Aorta (tissue), 5 donors: ENCODE data around the gene S100A2. TPM values are rescaled to one million over a fixed set of nuclear protein-coding genes. Genes with fewer than 3 reads are reported as not detected.

Experiments used
- ATAC-seq: fragments of 200-7000 bp; cut with Tn5 transposase; one replicate; pipeline ENCODE4 v1.9.1; 2022; ENCODE audit warnings: moderate library complexity; ENCODE audit not compliant: low FRiP score
- DNase-seq, 2 donors: peaks; one replicate each; pipeline ENCODE4 v3.0.0-alpha.2; 2020
- H3K27ac ChIP-seq, 2 donors: one replicate each; pipeline ENCODE4 v1.5.1; 2013; ENCODE audit warnings: low read length in 2 of 2, mild to moderate bottlenecking in 2 of 2, moderate library complexity in 2 of 2, control low read depth in 1 of 2, inconsistent platforms in 1 of 2, low read depth in 1 of 2
- H3K27me3 ChIP-seq, 2 donors: one replicate each; pipeline ENCODE4 v1.6.1; 2013; ENCODE audit warnings: control low read depth in 1 of 2, low read length in 1 of 2, mild to moderate bottlenecking in 1 of 2, moderate library complexity in 1 of 2; ENCODE audit not compliant: insufficient read depth in 2 of 2, control insufficient read depth in 1 of 2
- H3K36me3 ChIP-seq, 2 donors: one replicate each; pipeline ENCODE4 v1.6.1; 2013; ENCODE audit warnings: control low read depth in 1 of 2, low read length in 1 of 2, mild to moderate bottlenecking in 1 of 2; ENCODE audit not compliant: insufficient read depth in 2 of 2, control insufficient read depth in 1 of 2
- H3K4me1 ChIP-seq, 2 donors: one replicate each; pipeline ENCODE4 v1.6.1; 2013; ENCODE audit warnings: low read length in 2 of 2, control low read depth in 1 of 2, mild to moderate bottlenecking in 1 of 2, moderate library complexity in 1 of 2; ENCODE audit not compliant: insufficient read depth in 2 of 2, control insufficient read depth in 1 of 2
- H3K4me3 ChIP-seq, 2 donors: one replicate each; pipeline ENCODE4 v1.5.1; 2013; ENCODE audit warnings: low read length in 2 of 2, control low read depth in 1 of 2, mild to moderate bottlenecking in 1 of 2
- H3K9me3 ChIP-seq: one replicate; pipeline ENCODE4 v1.6.1; 2013; ENCODE audit warnings: mild to moderate bottlenecking, low read length; ENCODE audit not compliant: control insufficient read depth
- whole genome bisulfite sequencing, 2 donors: extraction: QIAGEN DNeasy Blood & Tissue Kit; methylation state at CpG; one replicate each; pipeline ENCODE4 v1.1.7; 2013; 5-methylcytosine and 5-hydroxymethylcytosine counted together
- intact Hi-C, 2 donors: fragments of 100-400 bp; cut with DNase I; formaldehyde crosslinking; loops; one replicate each; pipeline versions ENCODE4 v1.14.2 to v1.15.0; 2022
- polyA plus RNA-seq, 2 donors: library from polyadenylated mRNA; stranded (reverse); fragments of 200-250 nt; gene quantifications; one replicate each; pipeline ENCODE4 v1.2.3, GENCODE V29; 2013
- total RNA-seq, 2 donors: library from RNA; stranded (reverse); fragmentation: NEBNext Ultra II Directional; extraction: Animal tissue kit (Norgen Biotek cat#: 25700); gene quantifications; one replicate each; pipeline ENCODE4 v1.2.1, GENCODE V29; 2021
- donor health status: healthy with polysubstance abuse.
- donor health status: Bipolar disorder and iron deficiency.
- donor health status: DM: no; HTN: no; CAD: no.
- donor health status: DM: no; HTN: no; CAD: no.
- donor health status: DM: yes; HTN: yes; CAD: no.

The S100A2 gene
- total and polyA plus RNA-seq, 4 donors, result 1.8 to 6.4 (median 2.0) TPM

- Histone ChIP-seq H3K36me3 (no peaks in the 10 kb centered on the region), H3K9me3 (no peaks in the 10 kb centered on the region), H3K27me3 (no peaks in the 10 kb centered on the region), H3K4me1 (peaks cover 0 to 7% of the 10 kb centered on the region in 2 donors), H3K4me3 (no peak overlapping the region), H3K27ac (no peak overlapping the region)
- intact Hi-C loops, result no loop called here
- WGBS, 2 donors, result 92 to 100% methylated on average over 1 of the region's 1 CpG
- no peak for ATAC-seq
- no peak for DNase-seq
Measured at GRCh38 chr1:153556348-153556747, 9.3 kb downstream of the S100A2 start.

GRCh38 chr1:153553830-153554541 lies 11.7 kb downstream of the S100A2 start:
- Histone ChIP-seq H3K27ac (peak overlapping the region; percentile 80 to 92), H3K36me3 (no peaks in the 10 kb centered on the region), H3K27me3 (no peaks in the 10 kb centered on the region), H3K4me1 (peaks cover 0 to 7% of the 10 kb centered on the region in 2 donors), H3K9me3 (no peaks in the 10 kb centered on the region), H3K4me3 (no peak overlapping the region)
- intact Hi-C loops, result no loop called here
- peak; percentile 26 for ATAC-seq
- WGBS, 2 donors, result 2 to 4% methylated on average over 2 of the region's 2 CpGs
- peak in 1 of 2 donors; percentile 66 for DNase-seq

- H3K27ac ChIP-seq, result peak overlapping the region; percentile 80 to 92
- no peaks in the 10 kb centered on the region for H3K9me3 ChIP-seq
- DNase-seq (peak in 1 of 2 donors; percentile 32), ATAC-seq (no peak)
- WGBS, 2 donors, result 79 to 82% methylated on average over 12 of the region's 12 CpGs
- H3K36me3 ChIP-seq, result no peaks in the 10 kb centered on the region
- no peak overlapping the region for H3K4me3 ChIP-seq
- no peaks in the 10 kb centered on the region for H3K27me3 ChIP-seq
- intact Hi-C loops, result no loop called here
- peaks cover 0 to 7% of the 10 kb centered on the region in 2 donors for H3K4me1 ChIP-seq
Measured at GRCh38 chr1:153553096-153553495, 12.5 kb downstream of the S100A2 start.

DNA sequence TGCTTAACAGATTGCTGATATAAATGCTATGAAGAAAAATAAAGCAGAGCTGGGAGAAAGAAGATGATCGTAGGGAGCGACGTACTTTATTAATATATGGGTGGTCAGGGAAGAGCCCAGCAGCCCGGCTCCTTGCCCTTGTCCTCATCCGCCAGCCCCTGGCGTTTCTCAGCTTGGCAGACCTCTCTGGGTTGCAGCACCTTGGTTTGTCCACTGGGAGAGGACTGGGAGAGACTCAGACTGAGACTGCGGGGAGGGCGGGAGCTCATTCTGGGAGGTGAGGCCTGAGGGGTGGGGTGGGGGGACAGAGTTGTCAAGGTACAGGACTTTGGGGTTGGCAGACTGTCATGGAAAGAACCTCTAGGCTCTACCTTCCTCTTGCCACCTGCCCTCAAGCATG lies 13.3 kb downstream of the S100A2 start:
- DNase-seq (peak in 1 of 2 donors; percentile 20), ATAC-seq (no peak)
- H3K27me3 ChIP-seq, result no peaks in the 10 kb centered on the region
- no peak overlapping the region for H3K4me3 ChIP-seq
- no peaks in the 10 kb centered on the region for H3K36me3 ChIP-seq
- no peaks in the 10 kb centered on the region for H3K9me3 ChIP-seq
- 92 to 93% methylated on average over 8 of the region's 8 CpGs for WGBS, 2 donors
- peaks cover 0 to 7% of the 10 kb centered on the region in 2 donors for H3K4me1 ChIP-seq
- intact Hi-C loops, result no loop called here
- no peak overlapping the region for H3K27ac ChIP-seq

DNA sequence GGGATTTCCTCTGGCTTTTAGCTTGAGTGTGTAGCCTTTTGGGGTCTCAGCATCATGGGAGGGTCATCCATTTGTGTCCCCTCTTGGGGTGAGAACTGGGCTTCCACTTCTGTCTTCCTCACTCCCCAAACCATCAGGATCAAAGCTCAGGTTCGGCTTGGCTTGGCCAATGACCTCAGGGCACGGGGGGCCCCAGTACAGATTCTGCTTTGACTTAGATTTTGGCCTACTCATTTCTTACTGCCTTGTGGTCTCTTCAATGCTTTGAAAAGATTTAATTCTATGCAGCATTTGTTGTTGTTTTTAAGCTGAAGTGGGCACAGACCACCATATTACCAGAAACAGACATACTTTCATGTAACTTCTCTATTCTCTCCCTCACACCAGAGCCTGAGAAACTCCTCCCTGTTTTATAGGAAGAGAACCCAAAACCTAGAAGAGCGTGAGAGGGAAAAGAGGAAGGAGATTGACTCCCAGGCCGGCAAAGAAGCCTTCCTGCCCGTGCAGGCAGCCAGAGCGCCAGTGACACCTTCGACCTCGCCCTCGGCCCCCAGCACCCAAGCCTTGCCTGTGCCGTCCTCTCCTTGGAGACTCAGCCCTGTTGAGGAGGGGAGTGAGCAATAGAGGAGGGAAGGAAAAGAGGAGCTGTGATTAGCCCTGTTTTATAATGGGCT lies 14.7 kb downstream of the S100A2 start:
- H3K27ac ChIP-seq, result no peak overlapping the region
- H3K36me3 ChIP-seq, result no peaks in the 10 kb centered on the region
- 91 to 98% methylated on average over 10 of the region's 10 CpGs for WGBS, 2 donors
- H3K4me3 ChIP-seq, result no peak overlapping the region
- ATAC-seq (no peak), DNase-seq (peak in 1 of 2 donors; percentile 57)
- H3K4me1 ChIP-seq, result peaks cover 0 to 7% of the 10 kb centered on the region in 2 donors
- no peaks in the 10 kb centered on the region for H3K27me3 ChIP-seq
- intact Hi-C loops, result no loop called here
- no peaks in the 10 kb centered on the region for H3K9me3 ChIP-seq

GRCh38 chr1:153550398-153550758 lies 15.3 kb downstream of the S100A2 start:
- ATAC-seq (no peak), DNase-seq (no peak)
- no peaks in the 10 kb centered on the region for H3K27me3 ChIP-seq
- WGBS, 2 donors, result 67 to 74% methylated on average over 4 of the region's 4 CpGs
- H3K27ac ChIP-seq, result no peak overlapping the region
- H3K36me3 ChIP-seq, result no peaks in the 10 kb centered on the region
- H3K4me3 ChIP-seq, result no peak overlapping the region
- no peaks in the 10 kb centered on the region for H3K9me3 ChIP-seq
- peaks cover 0 to 7% of the 10 kb centered on the region in 2 donors for H3K4me1 ChIP-seq
- intact Hi-C loops, result no loop called here

GRCh38 chr1:153549741-153550397 lies 15.8 kb downstream of the S100A2 start:
- H3K36me3 ChIP-seq, result no peaks in the 10 kb centered on the region
- peak in 1 of 2 donors; percentile 55 for DNase-seq
- WGBS, 2 donors, result 71 to 72% methylated on average over 6 of the region's 6 CpGs

GRCh38 chr1:153548722-153549688 lies 16.6 kb downstream of the S100A2 start, which contains the start of gene S100A3:
TSS of gene S100A3 (minus strand) at chr1:153549258. CDS start at chr1:153548485, 773 bp downstream.
- Histone ChIP-seq H3K27me3 (no peaks in the 10 kb centered on the region), H3K27ac (peak within 1 kb of the TSS; percentile 10 to 54), H3K36me3 (peaks cover 0 to 3% of the 10 kb centered on the region in 2 donors), H3K9me3 (no peaks in the 10 kb centered on the region), H3K4me3 (no peak within 1 kb of the TSS), H3K4me1 (peaks cover 0 to 7% of the 10 kb centered on the region in 2 donors)
- 33 to 39% methylated on average over 14 of the region's 14 CpGs for WGBS, 2 donors
- DNase-seq, result peak; percentile 90 to 93
- ATAC-seq, result peak; percentile 81
- intact Hi-C loops, result loop anchor here in 1 of 2 donors (2.0 kb wide), 1 partner anchor 14 kb away; the partner anchor contains the start of gene S100A6

More at GRCh38 chr1:153549741-153550397, 15.8 kb downstream of the S100A2 start:
- H3K4me3 ChIP-seq, result no peak overlapping the region
- ATAC-seq, result no peak
- intact Hi-C loops, result loop anchor here in 1 of 2 donors (2.0 kb wide), 1 partner anchor 15 kb away; the partner anchor contains the start of gene S100A6
- peak overlapping the region in 1 of 2 donors; percentile 7 for H3K27ac ChIP-seq
- no peaks in the 10 kb centered on the region for H3K27me3 ChIP-seq
- peaks cover 0 to 7% of the 10 kb centered on the region in 2 donors for H3K4me1 ChIP-seq
- no peaks in the 10 kb centered on the region for H3K9me3 ChIP-seq
